Ishikawa (cell line): ENCODE data around the gene VWDE.

ENCODE experiments used
- CEBPB ChIP-seq: IDR thresholded peaks from 2 replicates; pipeline ENCODE4 v1.6.1; 2012
- CREB1 ChIP-seq: IDR thresholded peaks from 2 replicates; pipeline ENCODE4 v1.6.1; 2012; ENCODE audit warnings: low read depth
- EGR1 ChIP-seq: IDR thresholded peaks from 2 replicates; pipeline ENCODE4 v1.6.1; 2012
- EP300 ChIP-seq: IDR thresholded peaks from 2 replicates; pipeline ENCODE4 v1.6.1; 2012; ENCODE audit warnings: borderline replicate concordance
- FOXM1 ChIP-seq: IDR thresholded peaks from 2 replicates; pipeline ENCODE4 v1.6.1; 2012; ENCODE audit warnings: low read depth, borderline replicate concordance
- MAX ChIP-seq: IDR thresholded peaks from 2 replicates; pipeline ENCODE4 v1.6.1; 2012
- NFIC ChIP-seq: IDR thresholded peaks from 2 replicates; pipeline ENCODE4 v1.6.1; 2012
- RAD21 ChIP-seq: IDR thresholded peaks from 2 replicates; pipeline ENCODE4 v1.6.1; 2012; ENCODE audit warnings: low read depth
- REST ChIP-seq: IDR thresholded peaks from 2 replicates; pipeline ENCODE4 v1.6.1; 2012; ENCODE audit warnings: low read depth, mild to moderate bottlenecking
- TAF1 ChIP-seq: IDR thresholded peaks from 2 replicates; pipeline ENCODE4 v1.6.1; 2012; ENCODE audit warnings: low read depth, mild to moderate bottlenecking
- TCF12 ChIP-seq: IDR thresholded peaks from 2 replicates; pipeline ENCODE4 v1.6.1; 2012; ENCODE audit warnings: low read depth
- TEAD4 ChIP-seq: IDR thresholded peaks from 2 replicates; pipeline ENCODE4 v1.6.1; 2012
- YY1 ChIP-seq: IDR thresholded peaks from 2 replicates; pipeline ENCODE4 v1.6.1; 2012; ENCODE audit warnings: low read depth
- ZBTB7A ChIP-seq: IDR thresholded peaks from 2 replicates; pipeline ENCODE4 v1.6.1; 2012; ENCODE audit warnings: low read depth
- TF ChIP-seq, protein P1 (sequence below): IDR thresholded peaks from 2 replicates; pipeline ENCODE4 v1.6.1; 2012

The VWDE gene

GRCh38 chr7:12403287-12404181 lies at the start of gene VWDE:
VWDE (minus strand) TSS chr7:12403865; CDS start chr7:12403716, 149 bp downstream.
- TF ChIP-seq, protein P1, sequence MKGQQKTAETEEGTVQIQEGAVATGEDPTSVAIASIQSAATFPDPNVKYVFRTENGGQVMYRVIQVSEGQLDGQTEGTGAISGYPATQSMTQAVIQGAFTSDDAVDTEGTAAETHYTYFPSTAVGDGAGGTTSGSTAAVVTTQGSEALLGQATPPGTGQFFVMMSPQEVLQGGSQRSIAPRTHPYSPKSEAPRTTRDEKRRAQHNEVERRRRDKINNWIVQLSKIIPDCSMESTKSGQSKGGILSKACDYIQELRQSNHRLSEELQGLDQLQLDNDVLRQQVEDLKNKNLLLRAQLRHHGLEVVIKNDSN: 0 out of 2 replicates have a peak, but pooled peaks have one; percentile 1
- 0 out of 2 replicates have a peak, but pooled peaks have one; percentile 61 for TF ChIP-seq ZBTB7A
- TF ChIP-seq CREB1: no peak; the same call in 1 of the 2 replicates
- TF ChIP-seq YY1: no peak
- TF ChIP-seq TAF1: no peak; the same call in none of the 2 replicates
- no peak for TF ChIP-seq EP300
- no peak for TF ChIP-seq FOXM1
- TF ChIP-seq EGR1: peak; percentile 98
- TF ChIP-seq MAX: peak; percentile 76; the same call in 1 of the 2 replicates
- no peak; the same call in 1 of the 2 replicates for TF ChIP-seq TCF12
- TF ChIP-seq CEBPB: no peak
- no peak for TF ChIP-seq RAD21
- TF ChIP-seq TEAD4: no peak
- TF ChIP-seq REST: no peak
- no peak for TF ChIP-seq NFIC

DNA sequence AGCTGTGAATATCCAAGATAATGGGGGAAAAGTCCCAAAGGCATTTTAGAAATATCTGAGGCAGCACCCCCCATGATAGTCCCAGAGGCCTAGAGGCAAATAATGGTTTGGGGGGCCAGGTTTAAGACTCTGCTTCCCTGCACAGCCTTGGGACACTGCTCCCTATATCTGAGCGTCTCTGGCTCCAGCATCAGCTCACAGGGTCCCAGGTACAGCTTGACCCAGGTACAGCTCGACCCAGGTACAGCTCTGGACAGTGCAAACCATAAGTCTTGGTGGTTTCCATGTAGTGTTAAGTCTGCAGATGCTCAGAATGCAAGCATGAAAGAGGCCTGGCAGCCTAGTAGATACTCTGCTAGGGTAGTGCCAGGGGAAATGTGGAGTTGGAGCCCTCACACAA lies 47.0 kb upstream of the VWDE start:
- TF ChIP-seq NFIC (no peak), EGR1 (no peak), REST (no peak), EP300 (no peak), MAX (no peak), ZBTB7A (no peak), TAF1 (no peak), TCF12 (no peak), CREB1 (no peak), YY1 (no peak), TEAD4 (no peak), RAD21 (no peak), FOXM1 (no peak), CEBPB (no peak)
- TF ChIP-seq, protein P1: no peak

- no peak for TF ChIP-seq TCF12
- no peak for TF ChIP-seq REST
- TF ChIP-seq TEAD4: no peak
- no peak for TF ChIP-seq RAD21
- TF ChIP-seq EP300: no peak
- no peak for TF ChIP-seq CEBPB
- no peak for TF ChIP-seq CREB1
- no peak for TF ChIP-seq EGR1
- TF ChIP-seq YY1: no peak
- TF ChIP-seq MAX: no peak
- no peak for TF ChIP-seq TAF1
- TF ChIP-seq, protein P1: no peak
- TF ChIP-seq FOXM1: no peak
- TF ChIP-seq NFIC: no peak
- TF ChIP-seq ZBTB7A: no peak
These were observed 41.1 kb upstream of the VWDE start for GRCh38 chr7:12444785-12445184.
